Left colon (tissue), 2 donors: Measurements from ENCODE around the gene CLEC16A. TPM values are rescaled to one million over a fixed set of nuclear protein-coding genes. Genes with fewer than 3 reads are reported as not detected.

Experiments used
- ATAC-seq: fragments of 200-7000 bp; cut with Tn5 transposase; one replicate; pipeline ENCODE4 v1.9.1; 2020; ENCODE audit warnings: mild to moderate bottlenecking, moderate library complexity
- DNase-seq, 2 donors: peaks; one replicate each; pipeline ENCODE4 v3.0.0-alpha.2; 2020
- intact Hi-C, 2 donors: fragments of 100-400 bp; cut with DNase I in 1 of 2; cut with micrococcal nuclease in 1 of 2; formaldehyde crosslinking; loops; one replicate each; pipeline versions ENCODE4 v1.11.2 to v1.14.0; 2022; cut with DNase I, micrococcal nuclease
- long read RNA-seq: library from polyadenylated mRNA; unstranded; transcript quantifications from one replicate; pipeline ENCODE4 v2.0.0, GENCODE V29; 2021
- total RNA-seq, 2 donors: library from RNA; stranded (reverse); fragmentation: NEBNext Ultra II Directional; extraction: Animal tissue kit (Norgen Biotek cat#: 25700); gene quantifications; one replicate each; pipeline ENCODE4 v1.2.1, GENCODE V29; 2021
- donor health status: DM: no; HTN: no; CAD: no.
- donor health status: DM: yes; HTN: yes; CAD: no.

The CLEC16A gene
- total RNA-seq, result 10 to 100 TPM; 27.3 to 41.6 TPM
- long read RNA-seq, partial matches to known transcripts, result 30 of 43 reads
- long read RNA-seq, other reads (novel, unspliced or antisense), result 13 of 43 reads

GRCh38 chr16:10944249-10945064 lies at the start of gene CLEC16A:
TSS of gene CLEC16A (plus strand) at chr16:10944564. CDS start at chr16:10944718, 154 bp downstream.
- intact Hi-C loops, result no loop called here
- ATAC-seq (peak; percentile 78), DNase-seq (peak; percentile 97 to 98)

- intact Hi-C loops, result loop anchor here in 1 of 2 donors (10.0 kb wide), 1 partner anchor 130 kb away; no protein-coding TSS in a partner anchor
- no peak for ATAC-seq
- peak in 1 of 2 donors; percentile 73 for DNase-seq
These were observed 49.1 kb upstream of the CLEC16A start for GRCh38 chr16:10895053-10895946.

GRCh38 chr16:10896165-10896564 lies 48.2 kb upstream of the CLEC16A start:
- intact Hi-C loops, result loop anchor here in 1 of 2 donors (10.0 kb wide), 1 partner anchor 131 kb away; no protein-coding TSS in a partner anchor
- no peak for ATAC-seq
- DNase-seq, result no peak

- no peak for ATAC-seq
- intact Hi-C loops, result loop anchor here in 1 of 2 donors (10.0 kb wide), 1 partner anchor 132 kb away; no protein-coding TSS in a partner anchor
- DNase-seq, result no peak
These were observed 47.6 kb upstream of the CLEC16A start for GRCh38 chr16:10896723-10897122.

- ATAC-seq, result no peak
- DNase-seq, result no peak
- intact Hi-C loops, result loop anchor here in 1 of 2 donors (10.0 kb wide), 1 partner anchor 132 kb away; no protein-coding TSS in a partner anchor
These were observed 47.2 kb upstream of the CLEC16A start for GRCh38 chr16:10897134-10897533.

- ATAC-seq (no peak), DNase-seq (no peak)
- intact Hi-C loops, result no loop called here
These were observed 41.4 kb upstream of the CLEC16A start for GRCh38 chr16:10902999-10903398.

- ATAC-seq (no peak), DNase-seq (no peak)
- intact Hi-C loops, result no loop called here
These were observed 37.9 kb upstream of the CLEC16A start for GRCh38 chr16:10906482-10906881.

- ATAC-seq (no peak), DNase-seq (no peak)
- intact Hi-C loops, result no loop called here
These were observed 37.2 kb upstream of the CLEC16A start for GRCh38 chr16:10906914-10907756.

- ATAC-seq (no peak), DNase-seq (no peak)
- intact Hi-C loops, result no loop called here
These were observed 36.7 kb upstream of the CLEC16A start for GRCh38 chr16:10907757-10908045.

GRCh38 chr16:10911267-10911666 lies 33.1 kb upstream of the CLEC16A start:
- no peak for ATAC-seq
- intact Hi-C loops, result loop anchor here in 1 of 2 donors (10.0 kb wide), 2 partner anchors 166 to 396 kb away; partner anchors contain the start of gene NUBP1
- no peak for DNase-seq

- DNase-seq, result no peak
- intact Hi-C loops, result loop anchor here in 1 of 2 donors (10.0 kb wide), 2 partner anchors 172 to 402 kb away; partner anchors contain the start of gene NUBP1
- no peak for ATAC-seq
These were observed 27.8 kb upstream of the CLEC16A start for GRCh38 chr16:10916534-10916933.

GRCh38 chr16:10918294-10919002 lies 25.9 kb upstream of the CLEC16A start:
- intact Hi-C loops, result loop anchor here in 1 of 2 donors (10.0 kb wide), 2 partner anchors 174 to 404 kb away; partner anchors contain the start of gene NUBP1
- DNase-seq (peak; percentile 82 to 93), ATAC-seq (peak; percentile 92)

GRCh38 chr16:10919003-10919351 lies 25.4 kb upstream of the CLEC16A start:
- ATAC-seq (no peak), DNase-seq (no peak)
- intact Hi-C loops, result loop anchor here in 1 of 2 donors (10.0 kb wide), 2 partner anchors 174 to 404 kb away; partner anchors contain the start of gene NUBP1

- intact Hi-C loops, result no loop called here
- DNase-seq, result no peak
- no peak for ATAC-seq
These were observed 23.5 kb upstream of the CLEC16A start for GRCh38 chr16:10920726-10921427.

- no peak for ATAC-seq
These were observed 22.6 kb upstream of the CLEC16A start for GRCh38 chr16:10921536-10922327.

More at GRCh38 chr16:10921536-10922327, 22.6 kb upstream of the CLEC16A start:
- DNase-seq, result no peak
- intact Hi-C loops, result no loop called here
